ENCODE measurements around the gene NDST1. TPM values are rescaled to one million over a fixed set of nuclear protein-coding genes. Genes with fewer than 3 reads are reported as not detected.

The NDST1 gene
- polyA plus RNA-seq, 3 donors: 51.9 to 65.6 (median 55.3) TPM

DNA sequence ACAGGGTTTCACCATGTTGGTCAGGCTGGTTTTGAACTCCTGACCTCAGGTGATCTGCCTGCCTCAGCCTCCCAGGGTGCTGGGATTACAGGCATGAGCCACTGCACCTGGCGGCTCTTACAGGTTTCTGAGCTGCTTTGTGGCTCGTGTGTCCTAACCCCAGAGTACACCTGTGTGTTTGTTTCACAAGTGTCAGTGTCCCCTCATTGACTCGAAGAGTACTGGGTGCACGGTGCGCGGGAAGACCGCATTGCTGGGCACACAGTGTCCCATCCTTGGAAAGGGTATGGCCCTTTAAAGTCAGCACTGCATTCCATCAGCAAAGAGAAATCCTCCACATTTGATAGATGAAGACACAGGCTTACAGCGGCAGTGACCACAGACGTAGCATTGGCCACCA lies 23.8 kb downstream of the NDST1 start:
- DNase-seq (ENCODE audit: extremely low read depth in 1 of 11, low read depth in 9 of 11, low spot score in 4 of 11): no peak

- DNase-seq (ENCODE audit: extremely low read depth in 1 of 11, low read depth in 9 of 11, low spot score in 4 of 11): no peak
These were observed 24.2 kb downstream of the NDST1 start for GRCh38 chr5:150532151-150532550.

GRCh38 chr5:150532996-150533395 lies 25.1 kb downstream of the NDST1 start:
- no peak for DNase-seq (ENCODE audit: extremely low read depth in 1 of 11, low read depth in 9 of 11, low spot score in 4 of 11)

DNA sequence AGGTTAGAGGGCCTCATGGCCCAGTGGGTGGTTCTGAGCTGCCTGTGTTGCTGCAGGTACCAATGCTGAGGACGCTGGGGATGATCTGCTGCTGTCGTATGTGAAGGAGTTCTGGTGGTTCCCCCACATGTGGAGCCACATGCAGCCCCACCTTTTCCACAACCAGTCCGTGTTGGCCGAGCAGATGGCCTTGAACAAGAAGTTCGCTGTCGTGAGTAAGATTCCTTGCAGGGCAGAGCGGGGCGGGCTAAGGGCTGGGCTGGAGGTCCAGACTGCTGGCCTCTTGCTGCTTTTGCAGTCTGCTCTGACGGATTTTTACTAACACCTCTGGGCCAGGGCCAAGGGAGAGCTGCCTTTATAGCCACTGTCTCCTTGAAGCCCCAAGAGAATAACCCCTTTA lies 26.9 kb downstream of the NDST1 start:
- no peak for DNase-seq (ENCODE audit: extremely low read depth in 1 of 11, low read depth in 9 of 11, low spot score in 4 of 11)

DNA sequence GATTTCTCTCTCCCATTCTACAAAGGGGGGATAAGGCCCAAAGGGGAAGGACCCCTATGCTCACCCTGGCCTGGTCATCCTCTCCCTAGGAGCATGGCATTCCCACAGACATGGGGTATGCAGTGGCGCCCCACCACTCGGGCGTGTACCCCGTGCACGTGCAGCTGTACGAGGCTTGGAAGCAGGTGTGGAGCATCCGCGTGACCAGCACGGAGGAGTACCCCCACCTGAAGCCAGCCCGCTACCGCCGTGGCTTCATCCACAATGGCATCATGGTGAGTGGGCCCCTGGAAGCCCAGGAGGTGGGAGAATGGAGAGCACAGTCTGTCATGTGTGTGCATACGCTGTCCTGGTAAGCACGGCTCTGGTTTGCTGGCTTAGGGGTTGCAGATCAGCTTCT lies 27.7 kb downstream of the NDST1 start:
- no peak for DNase-seq (ENCODE audit: extremely low read depth in 1 of 11, low read depth in 9 of 11, low spot score in 4 of 11)

DNA sequence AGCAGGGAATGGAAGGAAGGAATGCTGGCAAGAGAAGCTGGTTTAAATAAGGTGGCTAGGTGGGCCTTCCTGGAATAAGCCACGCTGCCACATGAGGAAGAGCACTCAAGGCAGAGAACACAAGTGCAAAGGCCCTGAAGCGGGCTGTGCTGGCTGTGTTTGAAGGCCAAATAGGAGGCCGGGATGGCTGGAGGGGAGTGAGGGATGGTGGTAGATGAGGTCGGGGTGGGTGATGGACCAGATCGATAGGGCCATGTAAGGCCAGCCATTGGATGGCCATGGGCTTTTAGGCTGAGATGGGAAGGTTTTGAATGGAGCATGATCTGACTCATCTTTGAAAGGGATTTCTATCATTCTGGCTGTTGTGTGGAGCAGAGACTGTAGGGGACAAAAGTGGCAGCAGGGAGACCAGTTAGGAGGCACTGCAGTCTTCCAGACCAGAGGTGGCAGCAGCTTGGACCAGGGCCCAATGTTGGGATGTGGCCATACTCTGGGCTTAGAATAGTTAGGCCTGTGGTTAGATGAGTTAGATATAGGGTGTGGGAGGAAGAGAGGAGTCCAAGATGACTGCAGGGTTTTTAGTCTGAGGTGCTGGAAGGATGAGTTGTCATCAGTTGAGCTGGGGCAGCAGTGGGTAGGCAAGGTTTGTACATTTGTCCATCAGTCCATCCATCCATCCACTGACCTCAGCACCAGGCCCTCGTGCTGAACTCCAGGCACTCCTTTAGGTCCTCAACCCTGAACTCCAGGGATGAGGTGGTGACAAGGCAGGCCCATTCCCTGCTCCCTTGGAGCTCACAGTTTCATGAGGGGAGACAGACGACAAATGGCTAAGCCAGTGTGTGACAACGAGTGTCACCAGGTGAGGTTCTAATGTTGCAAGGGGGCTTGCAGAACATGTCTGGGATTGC lies 30.3 kb downstream of the NDST1 start:
- DNase-seq (ENCODE audit: extremely low read depth in 1 of 11, low read depth in 9 of 11, low spot score in 4 of 11): no peak

DNA sequence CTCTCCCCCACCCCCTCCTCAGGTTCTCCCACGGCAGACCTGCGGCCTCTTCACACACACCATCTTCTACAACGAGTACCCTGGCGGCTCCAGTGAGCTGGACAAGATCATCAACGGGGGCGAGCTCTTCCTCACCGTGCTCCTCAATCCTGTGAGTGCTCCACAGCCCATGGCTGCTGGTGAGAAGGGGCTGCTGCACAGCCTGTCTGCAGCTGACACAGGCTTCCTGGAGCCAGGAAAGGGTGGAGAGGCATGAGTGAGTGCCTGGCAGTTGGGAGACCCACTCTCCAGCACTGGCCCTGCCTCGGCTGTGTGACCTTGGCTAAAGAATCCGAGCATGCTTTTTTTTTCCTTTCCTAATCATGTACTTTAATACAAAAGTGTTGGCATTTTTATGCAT lies 31.3 kb downstream of the NDST1 start:
- DNase-seq (ENCODE audit: extremely low read depth in 1 of 11, low read depth in 9 of 11, low spot score in 4 of 11): no peak

DNA sequence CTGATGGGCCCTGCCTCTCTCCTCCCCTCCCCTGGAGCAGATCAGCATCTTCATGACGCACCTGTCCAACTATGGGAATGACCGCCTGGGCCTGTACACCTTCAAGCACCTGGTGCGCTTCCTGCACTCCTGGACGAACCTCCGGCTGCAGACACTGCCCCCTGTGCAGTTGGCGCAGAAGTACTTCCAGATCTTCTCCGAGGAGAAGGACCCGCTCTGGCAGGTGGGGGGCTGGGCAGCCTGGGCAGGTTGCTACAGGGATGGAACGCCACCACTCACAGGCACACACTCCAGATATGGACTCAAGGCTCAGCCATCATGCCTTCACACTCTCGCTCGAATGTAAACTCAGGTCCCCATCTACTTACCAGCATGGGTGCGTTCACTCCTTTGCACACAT lies 32.1 kb downstream of the NDST1 start:
- no peak for DNase-seq (ENCODE audit: extremely low read depth in 1 of 11, low read depth in 9 of 11, low spot score in 4 of 11)

- DNase-seq (ENCODE audit: extremely low read depth in 1 of 11, low read depth in 9 of 11, low spot score in 4 of 11): no peak
These were observed 32.9 kb downstream of the NDST1 start for GRCh38 chr5:150540615-150541396.

DNA sequence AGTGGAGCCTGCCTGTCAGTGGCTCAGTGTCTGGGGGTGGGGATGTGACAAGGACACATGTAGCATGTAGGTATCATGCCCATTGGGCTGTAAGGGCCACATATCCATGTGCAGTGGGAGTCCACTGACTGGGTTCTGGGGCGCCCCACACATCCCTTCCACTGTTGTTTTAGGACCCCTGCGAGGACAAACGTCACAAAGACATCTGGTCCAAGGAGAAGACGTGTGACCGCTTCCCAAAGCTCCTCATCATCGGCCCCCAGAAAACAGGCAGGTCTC lies 33.4 kb downstream of the NDST1 start:
- DNase-seq (ENCODE audit: extremely low read depth in 1 of 11, low read depth in 9 of 11, low spot score in 4 of 11): no peak

DNA sequence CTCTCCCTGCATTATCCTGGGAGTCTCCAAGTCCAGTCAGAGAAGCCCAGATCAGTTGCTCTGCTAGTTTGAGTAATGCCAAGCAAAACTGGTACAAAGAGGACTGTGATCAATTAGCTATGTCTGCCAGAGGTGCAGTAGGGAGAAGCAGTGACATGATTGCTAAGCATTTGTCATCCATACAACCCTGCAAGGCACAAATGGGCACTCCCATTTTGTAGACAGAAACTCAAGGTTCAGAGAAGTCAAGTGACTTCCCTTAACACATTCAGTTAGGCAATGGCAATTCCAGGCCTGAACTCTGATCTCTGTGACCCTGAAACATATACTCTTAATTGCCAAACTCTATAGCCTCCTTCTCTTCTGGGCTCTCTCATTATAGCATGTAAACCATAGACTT lies 34.0 kb downstream of the NDST1 start:
- no peak for DNase-seq (ENCODE audit: extremely low read depth in 1 of 11, low read depth in 9 of 11, low spot score in 4 of 11)

DNA sequence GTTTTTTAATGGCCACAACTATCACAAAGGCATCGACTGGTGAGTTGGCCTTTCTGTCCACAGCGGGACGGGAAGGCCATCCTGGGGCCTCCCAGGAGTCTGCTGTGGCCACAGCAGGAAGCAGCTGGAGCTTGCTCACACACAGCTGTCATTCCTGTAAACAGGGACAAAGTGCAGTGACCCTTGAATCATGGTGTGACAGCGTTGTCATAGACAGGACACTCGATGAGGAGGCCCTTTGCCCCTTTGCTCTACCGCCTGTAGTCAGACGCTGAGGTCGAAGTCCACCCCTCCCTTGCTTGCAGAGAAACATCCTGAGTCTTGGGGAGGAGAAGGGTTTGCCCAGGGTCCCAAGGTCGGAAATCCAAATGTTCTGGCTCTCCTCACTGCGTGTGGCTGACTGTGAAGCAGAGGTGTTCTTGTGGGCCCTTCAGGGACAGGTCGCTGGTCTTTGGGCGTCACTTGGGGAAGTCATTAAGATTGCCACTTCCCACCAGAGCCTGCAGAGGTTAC lies 35.1 kb downstream of the NDST1 start:
- DNase-seq (ENCODE audit: extremely low read depth in 1 of 11, low read depth in 9 of 11, low spot score in 4 of 11): peak in 1 of 11 donors; percentile 48

- peak in 4 of 11 donors; percentile 18 to 43 (median 22) for DNase-seq (ENCODE audit: extremely low read depth in 1 of 11, low read depth in 9 of 11, low spot score in 4 of 11)
These were observed 36.8 kb downstream of the NDST1 start for GRCh38 chr5:150544611-150545219.

DNA sequence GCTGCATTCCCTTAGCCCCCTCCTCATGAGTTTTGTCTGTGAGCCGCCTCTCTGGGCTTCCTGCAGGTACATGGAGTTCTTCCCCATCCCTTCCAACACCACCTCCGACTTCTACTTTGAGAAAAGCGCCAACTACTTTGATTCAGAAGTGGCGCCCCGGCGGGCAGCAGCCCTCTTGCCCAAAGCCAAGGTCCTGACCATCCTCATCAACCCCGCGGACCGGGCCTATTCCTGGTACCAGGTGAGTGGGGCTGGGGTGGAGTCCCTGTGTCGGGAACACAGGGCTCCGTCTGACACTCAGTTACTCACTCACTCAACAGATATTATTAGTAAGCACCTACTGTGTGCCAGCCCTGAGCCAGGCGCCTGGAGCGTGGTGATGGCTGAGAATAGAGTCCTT lies 37.3 kb downstream of the NDST1 start:
- DNase-seq (ENCODE audit: extremely low read depth in 1 of 11, low read depth in 9 of 11, low spot score in 4 of 11): no peak

- no peak for DNase-seq (ENCODE audit: extremely low read depth in 1 of 11, low read depth in 9 of 11, low spot score in 4 of 11)
These were observed 40.2 kb downstream of the NDST1 start for GRCh38 chr5:150548123-150548522.

DNA sequence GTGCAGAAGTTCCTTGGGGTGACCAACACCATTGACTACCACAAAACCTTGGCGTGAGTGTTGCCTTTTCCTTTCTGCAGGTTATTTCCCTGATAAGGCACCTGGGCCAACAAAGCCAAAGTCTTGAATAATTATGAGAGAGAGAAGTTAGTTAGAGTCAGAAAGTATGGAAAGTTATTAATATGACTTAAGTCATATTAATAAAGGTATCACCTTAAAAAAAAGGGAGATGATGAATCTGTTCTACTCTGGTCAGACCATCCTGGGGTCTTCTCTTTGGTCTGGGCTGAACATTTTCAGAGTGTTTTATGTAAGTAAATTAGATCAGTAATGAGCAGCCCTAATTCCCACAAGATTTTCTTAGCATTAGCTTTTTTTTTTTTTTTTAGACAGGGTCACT lies 41.8 kb downstream of the NDST1 start:
- no peak for DNase-seq (ENCODE audit: extremely low read depth in 1 of 11, low read depth in 9 of 11, low spot score in 4 of 11)

DNA sequence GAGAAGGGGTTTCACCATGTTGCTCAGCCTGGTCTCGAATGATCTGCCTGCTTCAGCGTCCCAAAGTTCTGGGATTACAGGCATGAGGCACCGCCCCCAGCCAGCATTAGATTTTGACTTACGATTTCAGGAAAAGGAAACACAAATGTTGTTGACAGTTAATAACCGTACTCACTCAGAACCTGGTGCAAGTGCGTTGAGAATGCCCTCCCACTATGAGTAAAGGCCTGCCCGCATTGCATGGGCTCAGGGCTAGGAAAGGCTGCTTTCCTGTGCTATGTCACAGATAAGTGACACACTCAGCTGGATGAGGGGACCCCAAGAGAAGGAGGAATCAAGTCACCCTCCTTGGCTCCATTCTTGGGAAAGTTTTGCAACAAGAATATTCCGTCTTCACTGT lies 42.4 kb downstream of the NDST1 start:
- DNase-seq (ENCODE audit: extremely low read depth in 1 of 11, low read depth in 9 of 11, low spot score in 4 of 11): no peak

DNA sequence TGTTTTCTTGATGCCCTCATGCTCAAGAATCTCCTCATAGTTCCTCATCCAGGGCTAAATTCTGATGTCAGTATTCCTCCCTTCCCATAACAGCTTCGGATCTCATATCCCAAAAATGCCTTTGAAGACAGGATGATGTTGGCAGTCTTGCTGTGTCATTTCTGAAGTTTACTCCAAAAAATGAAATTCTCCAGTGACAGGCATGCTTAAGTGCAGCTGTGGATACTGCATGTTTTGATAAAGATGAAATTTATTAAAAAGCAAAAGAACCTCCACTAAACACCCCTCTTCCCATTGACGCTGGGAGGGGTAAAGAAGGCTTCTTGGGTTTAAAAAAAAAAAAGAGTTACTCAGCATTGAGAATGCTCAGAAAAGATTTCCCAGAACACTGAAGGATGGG lies 43.1 kb downstream of the NDST1 start:
- no peak for DNase-seq (ENCODE audit: extremely low read depth in 1 of 11, low read depth in 9 of 11, low spot score in 4 of 11)

GRCh38 chr5:150553402-150553801 lies 45.5 kb downstream of the NDST1 start:
- DNase-seq (ENCODE audit: extremely low read depth in 1 of 11, low read depth in 9 of 11, low spot score in 4 of 11): no peak

DNA sequence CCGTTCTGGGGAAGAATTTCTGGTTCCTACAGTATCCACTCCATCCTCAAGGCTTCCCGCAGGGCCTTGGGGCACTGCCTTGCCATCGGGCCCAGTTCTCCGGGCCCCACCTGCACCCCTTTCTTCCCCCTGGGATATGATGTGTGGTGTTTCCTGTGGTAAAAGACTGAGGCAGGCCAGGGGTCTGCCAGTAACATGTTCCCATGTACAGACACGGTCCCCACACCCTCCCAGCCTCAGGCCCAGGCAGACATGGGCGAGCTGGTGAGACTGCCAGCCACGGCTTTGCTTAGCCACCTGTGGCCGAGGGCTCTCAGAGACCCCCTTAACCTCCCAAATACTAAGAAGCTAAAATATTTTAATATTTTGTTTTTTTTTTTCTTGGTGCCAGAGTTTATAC lies 46.0 kb downstream of the NDST1 start:
- no peak for DNase-seq (ENCODE audit: extremely low read depth in 1 of 11, low read depth in 9 of 11, low spot score in 4 of 11)
